GM12865 (cell line): ENCODE measurements around the gene FRMD4A.

ENCODE experiments used
- DNase-seq: peaks from one replicate; pipeline ENCODE4 v3.0.0; 2010; ENCODE audit warnings: low read depth
- H3K4me3 ChIP-seq: 2 replicates; pipeline ENCODE4 v1.5.1; 2011; ENCODE audit warnings: mild to moderate bottlenecking, low read depth, low read length, control low read depth
- CTCF ChIP-seq: IDR thresholded peaks from 2 replicates; pipeline ENCODE4 v1.5.1; 2011; ENCODE audit warnings: low read length, control low read depth, low read depth, inconsistent platforms; ENCODE audit not compliant: insufficient read depth; ENCODE audit errors: missing control alignments

The FRMD4A gene

GRCh38 chr10:13685885-13686284 is 644.8 kb downstream of the FRMD4A start:
- DNase-seq = no peak
- no peak overlapping the region for H3K4me3 ChIP-seq
- TF ChIP-seq CTCF = no peak

DNA sequence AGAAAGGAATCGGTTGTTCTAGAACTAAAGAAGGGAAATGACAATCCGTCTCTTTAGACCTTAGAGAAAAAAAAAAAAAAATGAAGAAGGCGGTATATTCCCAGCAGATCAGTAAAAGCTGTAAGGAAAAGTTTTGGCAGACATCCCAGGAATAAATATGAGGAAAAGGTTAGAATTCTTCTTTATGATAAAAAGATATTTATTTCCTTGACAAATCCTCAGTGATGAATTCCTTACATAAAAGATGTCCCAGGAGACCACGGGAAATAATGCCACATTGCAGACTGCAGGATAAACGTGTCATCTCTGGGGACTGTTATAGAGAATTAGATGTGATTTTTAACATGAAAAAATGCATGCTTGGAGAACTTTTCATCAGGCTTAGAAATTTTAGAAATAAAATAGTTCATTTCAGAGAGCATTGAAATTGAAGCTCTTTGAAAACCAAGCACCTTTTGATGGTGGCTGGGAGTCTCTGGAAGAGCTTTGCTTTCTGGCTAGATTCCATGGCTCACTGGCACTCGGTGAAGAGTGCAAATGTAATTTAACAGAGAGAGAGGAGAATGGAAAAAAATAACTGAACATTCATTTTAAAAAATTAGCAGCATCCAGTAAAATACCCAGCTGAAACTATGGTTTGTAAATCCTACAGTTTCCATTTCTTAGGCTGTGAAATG is 645.8 kb downstream of the FRMD4A start:
- no peak for DNase-seq
- TF ChIP-seq CTCF = no peak
- no peak overlapping the region for H3K4me3 ChIP-seq

DNA sequence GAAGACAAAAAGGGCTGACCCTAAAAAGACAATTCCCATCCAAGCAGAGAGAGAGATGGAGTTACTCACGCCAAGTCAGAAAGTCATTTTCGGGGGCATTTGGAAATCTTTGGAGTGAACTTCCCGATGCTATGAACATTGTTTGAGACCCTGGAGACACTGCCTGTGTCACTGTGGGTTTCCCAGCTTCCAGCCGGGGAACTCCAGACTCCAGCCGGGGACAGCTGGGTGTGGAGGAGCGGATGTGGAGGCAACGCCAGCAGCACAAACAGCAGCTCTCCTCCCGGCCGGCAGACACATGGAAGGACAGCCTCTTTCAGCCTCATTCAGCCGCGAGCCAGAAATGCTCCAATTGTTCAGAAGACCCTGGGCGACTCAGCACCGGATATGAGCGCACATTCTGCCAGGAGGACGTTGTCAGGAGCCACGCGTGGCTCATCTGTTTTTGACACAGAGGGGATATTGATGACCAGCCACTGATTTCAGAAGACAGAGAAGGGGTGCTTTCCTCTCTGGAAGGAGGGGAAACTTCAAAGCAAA is 646.4 kb downstream of the FRMD4A start:
- DNase-seq = no peak
- no peak for TF ChIP-seq CTCF
- no peak overlapping the region for H3K4me3 ChIP-seq

DNA sequence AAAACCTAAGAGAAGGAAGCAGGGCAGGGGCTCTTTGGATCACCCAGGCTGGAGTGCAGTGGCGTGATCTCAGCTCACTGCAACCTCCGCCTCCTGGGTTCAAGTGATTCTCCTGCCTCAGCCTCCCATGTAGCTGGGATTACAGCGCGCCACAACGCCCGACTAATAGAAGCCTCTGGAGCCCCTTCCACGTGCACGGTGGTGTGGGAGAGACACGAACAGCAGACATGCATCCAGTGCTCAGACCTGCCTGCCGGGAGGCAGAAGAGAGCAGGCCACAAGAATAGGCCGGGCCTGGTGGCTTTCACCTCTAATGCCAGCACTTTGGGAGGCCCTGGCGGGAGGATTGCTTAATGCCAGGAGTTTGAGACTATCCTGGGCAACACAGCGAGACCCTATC is 647.7 kb downstream of the FRMD4A start:
- DNase-seq = no peak
- no peak for TF ChIP-seq CTCF
- H3K4me3 ChIP-seq = no peak overlapping the region

GRCh38 chr10:13681960-13682359 is 648.8 kb downstream of the FRMD4A start:
- TF ChIP-seq CTCF = no peak
- no peak for DNase-seq
- H3K4me3 ChIP-seq = no peak overlapping the region

GRCh38 chr10:13681528-13681927 is 649.2 kb downstream of the FRMD4A start:
- H3K4me3 ChIP-seq = no peak overlapping the region
- DNase-seq = no peak
- no peak for TF ChIP-seq CTCF

DNA sequence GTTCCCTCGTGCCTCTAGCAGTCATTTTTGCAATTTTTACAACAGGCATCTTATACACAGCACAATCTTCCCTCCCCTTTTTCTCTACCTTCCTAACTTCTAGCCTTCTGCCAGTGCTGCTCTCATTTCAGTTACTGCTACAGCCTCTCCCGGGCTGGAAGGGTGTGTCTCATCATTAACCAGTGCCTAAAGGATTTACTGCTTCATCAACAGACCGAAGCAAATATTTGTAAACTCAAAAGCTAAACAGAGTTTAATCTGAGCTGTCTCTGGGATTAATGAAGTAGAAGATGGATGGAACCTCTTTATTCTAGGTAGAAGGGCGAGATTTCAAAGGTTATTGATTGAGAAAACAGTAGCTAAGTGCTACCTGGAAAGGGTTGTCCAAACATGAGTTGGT is 649.6 kb downstream of the FRMD4A start:
- H3K4me3 ChIP-seq = no peak overlapping the region
- no peak for DNase-seq
- TF ChIP-seq CTCF = no peak
